ENCODE measurements around the gene ZFR2. TPM values are rescaled to one million over a fixed set of nuclear protein-coding genes. Genes with fewer than 3 reads are reported as not detected.

ZFR2 gene
- total and polyA plus RNA-seq, 10 of the 15 experiments (the other 5 are each of a cell fraction or from before 2014, with no cell fraction given) = 0.18 TPM; not detected in 9

GRCh38 chr19:3908266-3909054 is 39.6 kb upstream of the ZFR2 start:
- Histone ChIP-seq H3K9ac (ENCODE audit: control insufficient read depth, insufficient read depth, low read length) (no peak overlapping the region), H3K4me3 (no peak overlapping the region), H3K27me3 (replicated peaks in 1 of 2; ENCODE audit: control insufficient read depth in 2 of 2, insufficient read depth in 2 of 2, low read length in 1 of 2) (no peaks in the 10 kb centered on the region), H3K79me2 (ENCODE audit: control insufficient read depth, insufficient read depth, low read length) (no peaks in the 10 kb centered on the region), H3K4me1 (ENCODE audit: control insufficient read depth, insufficient read depth, low read length) (no peaks in the 10 kb centered on the region), H4K20me1 (ENCODE audit: control insufficient read depth, insufficient read depth) (no peaks in the 10 kb centered on the region), H3K27ac (ENCODE audit: control insufficient read depth, insufficient read depth) (no peak overlapping the region), H3K36me3 (ENCODE audit: control insufficient read depth in 2 of 2, insufficient read depth in 2 of 2, low read length in 1 of 2) (no peaks in the 10 kb centered on the region), H2AFZ (ENCODE audit: control insufficient read depth, low read depth, low read length) (no peak overlapping the region), H3K9me3 (replicated peaks; ENCODE audit: control insufficient read depth, insufficient read depth, low read length) (no peaks in the 10 kb centered on the region; the same call in 2 of the 3 replicates), H3K4me2 (ENCODE audit: control insufficient read depth, insufficient read depth) (no peak overlapping the region)
- DNase-seq (ENCODE audit: low read depth, low spot score) (no peak), ATAC-seq (no peak), FAIRE-seq (no peak)
- in situ Hi-C loops (cut with MboI) (no loop called here), intact Hi-C loops (cut with micrococcal nuclease; ENCODE audit: unreplicated experiment) (no loop called here)
- BruUV-seq (replicated peaks) = no TSS peak
- POLR2A ChIA-PET = no interaction called here
- WGBS (ENCODE audit: insufficient coverage, insufficient replicate concordance, low lambda C conversion rate, missing lambda C conversion rate) = 65% methylated on average over 13 of the region's 14 CpGs
- SMC1A ChIA-PET (ENCODE audit: uncharacterized antibody, unreplicated experiment) = no interaction called here
- RAD21 ChIA-PET (ENCODE audit: unreplicated experiment) = interaction anchor here (0.6 kb wide), 1 partner anchor 256 kb away, joined by 3 read pairs; no protein-coding TSS in a partner anchor
- CTCF ChIA-PET = no interaction called here
- TF ChIP-seq NRF1 (conservative IDR thresholded peaks at IDR 0.05; ENCODE audit: low read depth, low read length) (no peak), PBX3 (IDR thresholded peaks at IDR 0.05; ENCODE audit: insufficient replicate concordance, low read depth, low read length) (no peak), SMC3 (IDR thresholded peaks at IDR 0.05; ENCODE audit: borderline replicate concordance, low read length) (no peak), KLF5 (IDR thresholded peaks at IDR 0.05; ENCODE audit: partially characterized antibody) (no peak), NFXL1 (IDR thresholded peaks at IDR 0.05; ENCODE audit: borderline replicate concordance) (no peak), RCOR1 (conservative IDR thresholded peaks at IDR 0.05; ENCODE audit: low read depth, low read length) (no peak), FOS (IDR thresholded peaks at IDR 0.05; ENCODE audit: borderline replicate concordance, extremely low read depth, insufficient read length) (no peak), SMARCA5 (IDR thresholded peaks at IDR 0.05) (no peak), SREBF2 (IDR thresholded peaks at IDR 0.05; ENCODE audit: low read length) (no peak), IRF4 (IDR thresholded peaks at IDR 0.05; ENCODE audit: low read depth, low read length) (no peak), ELK1 (IDR thresholded peaks at IDR 0.05; ENCODE audit: low read depth, low read length) (no peak), RAD21 (IDR thresholded peaks at IDR 0.05; ENCODE audit: insufficient read depth, low read depth, low read length) (no peak), USF1 (IDR thresholded peaks at IDR 0.05; ENCODE audit: borderline replicate concordance, extremely low read length, insufficient read depth, low read depth, low read length) (no peak)
- TF ChIP-seq, protein P1, sequence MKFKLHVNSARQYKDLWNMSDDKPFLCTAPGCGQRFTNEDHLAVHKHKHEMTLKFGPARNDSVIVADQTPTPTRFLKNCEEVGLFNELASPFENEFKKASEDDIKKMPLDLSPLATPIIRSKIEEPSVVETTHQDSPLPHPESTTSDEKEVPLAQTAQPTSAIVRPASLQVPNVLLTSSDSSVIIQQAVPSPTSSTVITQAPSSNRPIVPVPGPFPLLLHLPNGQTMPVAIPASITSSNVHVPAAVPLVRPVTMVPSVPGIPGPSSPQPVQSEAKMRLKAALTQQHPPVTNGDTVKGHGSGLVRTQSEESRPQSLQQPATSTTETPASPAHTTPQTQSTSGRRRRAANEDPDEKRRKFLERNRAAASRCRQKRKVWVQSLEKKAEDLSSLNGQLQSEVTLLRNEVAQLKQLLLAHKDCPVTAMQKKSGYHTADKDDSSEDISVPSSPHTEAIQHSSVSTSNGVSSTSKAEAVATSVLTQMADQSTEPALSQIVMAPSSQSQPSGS (IDR thresholded peaks at IDR 0.05; ENCODE audit: low read length) = no peak
- TF ChIP-seq, protein P2, sequence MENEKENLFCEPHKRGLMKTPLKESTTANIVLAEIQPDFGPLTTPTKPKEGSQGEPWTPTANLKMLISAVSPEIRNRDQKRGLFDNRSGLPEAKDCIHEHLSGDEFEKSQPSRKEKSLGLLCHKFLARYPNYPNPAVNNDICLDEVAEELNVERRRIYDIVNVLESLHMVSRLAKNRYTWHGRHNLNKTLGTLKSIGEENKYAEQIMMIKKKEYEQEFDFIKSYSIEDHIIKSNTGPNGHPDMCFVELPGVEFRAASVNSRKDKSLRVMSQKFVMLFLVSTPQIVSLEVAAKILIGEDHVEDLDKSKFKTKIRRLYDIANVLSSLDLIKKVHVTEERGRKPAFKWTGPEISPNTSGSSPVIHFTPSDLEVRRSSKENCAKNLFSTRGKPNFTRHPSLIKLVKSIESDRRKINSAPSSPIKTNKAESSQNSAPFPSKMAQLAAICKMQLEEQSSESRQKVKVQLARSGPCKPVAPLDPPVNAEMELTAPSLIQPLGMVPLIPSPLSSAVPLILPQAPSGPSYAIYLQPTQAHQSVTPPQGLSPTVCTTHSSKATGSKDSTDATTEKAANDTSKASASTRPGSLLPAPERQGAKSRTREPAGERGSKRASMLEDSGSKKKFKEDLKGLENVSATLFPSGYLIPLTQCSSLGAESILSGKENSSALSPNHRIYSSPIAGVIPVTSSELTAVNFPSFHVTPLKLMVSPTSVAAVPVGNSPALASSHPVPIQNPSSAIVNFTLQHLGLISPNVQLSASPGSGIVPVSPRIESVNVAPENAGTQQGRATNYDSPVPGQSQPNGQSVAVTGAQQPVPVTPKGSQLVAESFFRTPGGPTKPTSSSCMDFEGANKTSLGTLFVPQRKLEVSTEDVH (IDR thresholded peaks at IDR 0.05; ENCODE audit: low read depth, partially characterized antibody) = no peak
